Omental fat pad (tissue), 4 donors: Measurements from ENCODE around the gene OGG1. TPM values are rescaled to one million over a fixed set of nuclear protein-coding genes. Genes with fewer than 3 reads are reported as not detected.

Source experiments
- ATAC-seq: fragments of 150-250 bp; one replicate; pipeline ENCODE4 v1.9.1; 2016; ENCODE audit warnings: mild to moderate bottlenecking, moderate library complexity; ENCODE audit not compliant: low FRiP score
- DNase-seq: peaks from one replicate; pipeline ENCODE4 v3.0.0-alpha.2; 2019; ENCODE audit warnings: low spot score
- total RNA-seq, 4 donors: library from RNA; depleted of rRNA; stranded (reverse); fragments of >200 nt; gene quantifications; one replicate each; pipeline ENCODE4 v1.1.0, GENCODE V29; 2016
- TF ChIP-seq, protein P1 (sequence below), 3 donors: fragments of 450-650 bp; IDR thresholded peaks; one replicate each; pipeline ENCODE4 v1.5.1; 2016 to 2017; ENCODE audit warnings: antibody characterized with exemption in 3 of 3, mild to moderate bottlenecking in 3 of 3, moderate library complexity in 2 of 3

The OGG1 gene
- total RNA-seq, 4 donors from 2014 or later, result 15.6 to 27.1 (median 19.5) TPM

GRCh38 chr3:9779075-9779593 lies 29.4 kb downstream of the OGG1 start:
- ATAC-seq, result no peak
- TF ChIP-seq, protein P1, sequence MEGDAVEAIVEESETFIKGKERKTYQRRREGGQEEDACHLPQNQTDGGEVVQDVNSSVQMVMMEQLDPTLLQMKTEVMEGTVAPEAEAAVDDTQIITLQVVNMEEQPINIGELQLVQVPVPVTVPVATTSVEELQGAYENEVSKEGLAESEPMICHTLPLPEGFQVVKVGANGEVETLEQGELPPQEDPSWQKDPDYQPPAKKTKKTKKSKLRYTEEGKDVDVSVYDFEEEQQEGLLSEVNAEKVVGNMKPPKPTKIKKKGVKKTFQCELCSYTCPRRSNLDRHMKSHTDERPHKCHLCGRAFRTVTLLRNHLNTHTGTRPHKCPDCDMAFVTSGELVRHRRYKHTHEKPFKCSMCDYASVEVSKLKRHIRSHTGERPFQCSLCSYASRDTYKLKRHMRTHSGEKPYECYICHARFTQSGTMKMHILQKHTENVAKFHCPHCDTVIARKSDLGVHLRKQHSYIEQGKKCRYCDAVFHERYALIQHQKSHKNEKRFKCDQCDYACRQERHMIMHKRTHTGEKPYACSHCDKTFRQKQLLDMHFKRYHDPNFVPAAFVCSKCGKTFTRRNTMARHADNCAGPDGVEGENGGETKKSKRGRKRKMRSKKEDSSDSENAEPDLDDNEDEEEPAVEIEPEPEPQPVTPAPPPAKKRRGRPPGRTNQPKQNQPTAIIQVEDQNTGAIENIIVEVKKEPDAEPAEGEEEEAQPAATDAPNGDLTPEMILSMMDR (IDR thresholded peaks at IDR 0.05), result no peak
- DNase-seq, result no peak

- no peak for ATAC-seq
- no peak for DNase-seq
- TF ChIP-seq, protein P1 (IDR thresholded peaks at IDR 0.05), result no peak
These were observed 30.1 kb downstream of the OGG1 start for GRCh38 chr3:9779721-9780457.

DNA sequence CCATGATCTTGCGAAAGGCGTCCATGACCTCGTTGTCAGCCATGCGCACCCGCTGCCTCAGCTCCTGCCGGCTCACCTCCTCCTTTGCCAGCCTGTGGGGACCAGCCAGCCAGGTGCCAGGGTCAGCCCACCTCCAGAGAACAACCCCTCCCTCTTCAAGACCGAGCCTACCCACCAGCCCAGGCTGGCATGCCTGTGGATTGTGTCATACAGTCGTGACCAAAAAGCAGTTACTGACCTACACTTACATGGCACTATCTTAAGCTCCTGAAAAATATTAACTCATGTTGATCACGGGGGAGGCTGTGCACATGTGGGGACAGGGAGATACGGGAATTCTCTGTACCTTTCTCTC lies 30.7 kb downstream of the OGG1 start:
- TF ChIP-seq, protein P1 (IDR thresholded peaks at IDR 0.05), result no peak
- no peak for ATAC-seq
- no peak for DNase-seq

DNA sequence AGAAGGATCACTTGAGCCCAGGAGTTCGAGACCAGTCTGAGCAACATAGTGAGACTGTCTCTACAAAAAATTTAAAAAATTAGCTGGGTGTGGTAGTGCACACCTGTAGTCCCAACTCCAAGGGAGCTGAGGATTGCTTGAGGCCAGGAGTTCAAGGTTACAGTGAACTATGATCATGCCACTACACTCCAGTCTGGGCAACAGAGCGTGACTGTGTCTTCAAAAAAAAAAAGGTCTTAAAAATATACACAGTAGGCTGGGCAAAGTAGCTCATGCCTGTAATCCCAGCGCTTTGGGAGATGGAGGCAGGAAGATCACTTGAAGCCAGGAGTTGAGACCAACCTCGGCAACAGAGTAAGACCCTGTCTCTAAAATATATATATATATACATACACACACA lies 31.2 kb downstream of the OGG1 start:
- ATAC-seq (no peak), DNase-seq (no peak)
- TF ChIP-seq, protein P1 (IDR thresholded peaks at IDR 0.05), result no peak

DNA sequence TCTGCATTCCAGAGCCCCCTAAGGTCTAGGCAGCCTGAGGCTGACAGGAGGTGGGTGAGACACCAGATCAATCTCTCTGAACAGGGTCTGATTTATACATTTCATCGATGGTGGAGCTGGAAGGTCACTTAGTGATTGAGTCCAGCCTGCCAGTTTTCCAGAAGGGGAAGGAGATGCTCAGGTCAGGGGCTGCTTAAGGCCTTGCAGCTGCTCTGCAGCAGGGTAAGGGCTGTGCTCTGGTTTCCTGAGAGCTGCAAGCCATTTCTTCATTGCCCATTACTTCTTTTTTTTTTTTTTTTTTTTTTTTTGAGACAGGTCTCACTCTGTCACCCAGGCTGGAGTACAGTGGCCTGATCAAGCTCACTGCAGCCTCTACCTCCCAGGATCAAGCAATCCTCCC lies 31.8 kb downstream of the OGG1 start:
- no peak for DNase-seq
- TF ChIP-seq, protein P1 (IDR thresholded peaks at IDR 0.05), result no peak

GRCh38 chr3:9781978-9782603 lies 32.3 kb downstream of the OGG1 start:
- no peak for ATAC-seq
- DNase-seq, result no peak
- TF ChIP-seq, protein P1 (IDR thresholded peaks at IDR 0.05), result no peak

More for the DNA sequence above, 31.8 kb downstream of the OGG1 start:
- ATAC-seq, result no peak

GRCh38 chr3:9782770-9783169 lies 33.0 kb downstream of the OGG1 start:
- TF ChIP-seq, protein P1 (IDR thresholded peaks at IDR 0.05), result no peak
- DNase-seq (no peak), ATAC-seq (no peak)
